ENCODE measurements around the gene PRSS57. TPM values are rescaled to one million over a fixed set of nuclear protein-coding genes. Genes with fewer than 3 reads are reported as not detected.
A peak's percentile ranks its signal among the peaks of the same experiment; 100 is the strongest.

PRSS57 gene
- total and polyA plus RNA-seq, 2 of the 4 experiments (the other 2 are of a cell fraction), result not detected

GRCh38 chr19:640161-640558, 55.1 kb downstream of the PRSS57 start:
- H3K4me3 ChIP-seq (ENCODE audit: insufficient read depth, low read depth, low read length), result peak overlapping the region; percentile 49; the same call in 1 of the 2 replicates
- H4K5ac ChIP-seq (ENCODE audit: low read depth, low read length), result no peak overlapping the region
- CTCF ChIA-PET, result no interaction called here
- no peak overlapping the region for H2AK5ac ChIP-seq (ENCODE audit: low read depth, low read length)
- H3K9me1 ChIP-seq (ENCODE audit: insufficient read depth, low read length), result no peaks in the 10 kb centered on the region
- H3K4me2 ChIP-seq (ENCODE audit: low read depth, low read length), result no peak overlapping the region; the same call in 1 of the 2 replicates
- no peak overlapping the region for H3K56ac ChIP-seq (ENCODE audit: extremely low read depth, insufficient read depth, low read length)
- no peak overlapping the region for H3K23ac ChIP-seq (ENCODE audit: low read depth, low read length)
- no peaks in the 10 kb centered on the region; a peak in 1 of 4 replicates for H3K79me1 ChIP-seq (ENCODE audit: low read depth in 1 of 2, low read length in 2 of 2)
- dilution Hi-C loops (cut with HindIII; ENCODE audit: low sequenced_read_pairs, unreplicated experiment) (no loop called here), in situ Hi-C loops (cut with MboI; ENCODE audit: low sequenced_read_pairs) (no loop called here), intact Hi-C loops (cut with micrococcal nuclease) (no loop called here)
- H3K9me3 ChIP-seq (ENCODE audit: control insufficient read depth, insufficient read depth, low read length), result no peaks in the 10 kb centered on the region
- ATAC-seq (ENCODE audit: low read depth), result no peak
- no peak overlapping the region for H3K14ac ChIP-seq (replicated peaks; ENCODE audit: low read depth, low read length)
- H4K91ac ChIP-seq (ENCODE audit: insufficient read depth, low read depth, low read length), result no peak overlapping the region
- no peak for TF ChIP-seq CHD1 (IDR thresholded peaks at IDR 0.05; ENCODE audit: low read depth, low read length)
- TF ChIP-seq MAFK (IDR thresholded peaks at IDR 0.05; ENCODE audit: low read depth, low read length), result no peak
- no peak for TF ChIP-seq POLR2A (IDR thresholded peaks at IDR 0.05; ENCODE audit: low read depth, low read length)
- no peak for TF ChIP-seq RAD21 (IDR thresholded peaks at IDR 0.05; ENCODE audit: low read length)
- TF ChIP-seq BHLHE40 (IDR thresholded peaks at IDR 0.05; ENCODE audit: low read depth, low read length), result no peak
- TF ChIP-seq CEBPB (IDR thresholded peaks at IDR 0.05; ENCODE audit: low read depth, low read length), result no peak
- TF ChIP-seq USF2 (IDR thresholded peaks at IDR 0.05; ENCODE audit: low read depth, low read length), result no peak
- no peak for TF ChIP-seq SMC3 (IDR thresholded peaks at IDR 0.05; ENCODE audit: low read depth, low read length)
- TF ChIP-seq MXI1 (IDR thresholded peaks at IDR 0.05; ENCODE audit: borderline replicate concordance, low read depth, low read length), result no peak
- TF ChIP-seq RCOR1 (IDR thresholded peaks at IDR 0.05; ENCODE audit: insufficient replicate concordance, low read length), result no peak
- TF ChIP-seq CTCF (conservative IDR thresholded peaks at IDR 0.05; ENCODE audit: low read depth, low read length), result no peak
- TF ChIP-seq FOS (IDR thresholded peaks at IDR 0.05; ENCODE audit: low read depth, low read length), result no peak
- TF ChIP-seq MAZ (IDR thresholded peaks at IDR 0.05; ENCODE audit: borderline replicate concordance, low read depth, low read length), result no peak
- no peak for TF ChIP-seq ELK1 (IDR thresholded peaks at IDR 0.05; ENCODE audit: borderline replicate concordance, low read depth, low read length)
- TF ChIP-seq RFX5 (IDR thresholded peaks at IDR 0.05; ENCODE audit: low read depth, low read length), result no peak
- H3K4ac ChIP-seq (ENCODE audit: low read depth, low read length), result no peak overlapping the region
- H4K8ac ChIP-seq (ENCODE audit: low read depth in 2 of 2, low read length in 2 of 2), result no peak overlapping the region
- no peak overlapping the region for H3K27ac ChIP-seq (ENCODE audit: insufficient read depth, low read length)
- H3K4me1 ChIP-seq (ENCODE audit: control insufficient read depth, insufficient read depth, low read length), result peaks cover 3% of the 10 kb centered on the region
- peak overlapping the region; percentile 51 for H2AFZ ChIP-seq (replicated peaks; ENCODE audit: low read length, poor library complexity)
- H2BK20ac ChIP-seq (ENCODE audit: low read depth, low read length), result no peak overlapping the region
- 44% methylated on average over 22 of the region's 25 CpGs; no CpG with 5 or more reads in 1 of the 2 experiments for WGBS, 2 experiments (ENCODE audit: extremely low coverage in 2 of 2, insufficient read length in 1 of 2)
- POLR2A ChIA-PET (ENCODE audit: unreplicated experiment), result no interaction called here
- BruUV-seq (replicated peaks), result no TSS peak
- H3K9ac ChIP-seq (ENCODE audit: low read depth, low read length), result no peak overlapping the region
- H3K27me3 ChIP-seq (ENCODE audit: control insufficient read depth, insufficient read depth, low read length), result no peaks in the 10 kb centered on the region
- no peak overlapping the region for H2BK5ac ChIP-seq (ENCODE audit: low read depth, low read length, poor library complexity, severe bottlenecking)
- H3K18ac ChIP-seq (ENCODE audit: low read depth, low read length), result no peak overlapping the region
- no peaks in the 10 kb centered on the region; the same call in 1 of the 2 replicates for H4K20me1 ChIP-seq (ENCODE audit: insufficient read depth, low read length)
- H2AK9ac ChIP-seq (replicated peaks; ENCODE audit: low read depth, low read length, poor library complexity), result peak overlapping the region; percentile 26
- DNase-seq, result no peak
- no peak overlapping the region for H2BK15ac ChIP-seq (ENCODE audit: low read depth, low read length)
- H2BK120ac ChIP-seq (ENCODE audit: low read depth, low read length), result no peak overlapping the region
- H3K36me3 ChIP-seq (ENCODE audit: control insufficient read depth, insufficient read depth, low read length), result peaks cover 8% of the 10 kb centered on the region

All from IMR-90 (cell line).